Measurements from ENCODE around the gene ZMIZ2. TPM values are rescaled to one million over a fixed set of nuclear protein-coding genes. Genes with fewer than 3 reads are reported as not detected.

ZMIZ2 gene, protein sequence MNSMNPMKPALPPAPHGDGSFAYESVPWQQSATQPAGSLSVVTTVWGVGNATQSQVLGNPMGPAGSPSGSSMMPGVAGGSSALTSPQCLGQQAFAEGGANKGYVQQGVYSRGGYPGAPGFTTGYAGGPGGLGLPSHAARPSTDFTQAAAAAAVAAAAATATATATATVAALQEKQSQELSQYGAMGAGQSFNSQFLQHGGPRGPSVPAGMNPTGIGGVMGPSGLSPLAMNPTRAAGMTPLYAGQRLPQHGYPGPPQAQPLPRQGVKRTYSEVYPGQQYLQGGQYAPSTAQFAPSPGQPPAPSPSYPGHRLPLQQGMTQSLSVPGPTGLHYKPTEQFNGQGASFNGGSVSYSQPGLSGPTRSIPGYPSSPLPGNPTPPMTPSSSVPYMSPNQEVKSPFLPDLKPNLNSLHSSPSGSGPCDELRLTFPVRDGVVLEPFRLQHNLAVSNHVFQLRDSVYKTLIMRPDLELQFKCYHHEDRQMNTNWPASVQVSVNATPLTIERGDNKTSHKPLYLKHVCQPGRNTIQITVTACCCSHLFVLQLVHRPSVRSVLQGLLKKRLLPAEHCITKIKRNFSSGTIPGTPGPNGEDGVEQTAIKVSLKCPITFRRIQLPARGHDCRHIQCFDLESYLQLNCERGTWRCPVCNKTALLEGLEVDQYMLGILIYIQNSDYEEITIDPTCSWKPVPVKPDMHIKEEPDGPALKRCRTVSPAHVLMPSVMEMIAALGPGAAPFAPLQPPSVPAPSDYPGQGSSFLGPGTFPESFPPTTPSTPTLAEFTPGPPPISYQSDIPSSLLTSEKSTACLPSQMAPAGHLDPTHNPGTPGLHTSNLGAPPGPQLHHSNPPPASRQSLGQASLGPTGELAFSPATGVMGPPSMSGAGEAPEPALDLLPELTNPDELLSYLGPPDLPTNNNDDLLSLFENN
- total RNA-seq (2021; fragmentation: NEBNext Ultra II Directional; extraction: Animal tissue kit (Norgen Biotek cat#: 25700)) (66.4 and 72.2 TPM in 2 replicates), polyA plus RNA-seq (2011; rRNA removed) (24.4 and 41.4 TPM in 2 replicates), polyA minus RNA-seq (2011; rRNA and poly(A)+ RNA removed) (23.8 and 29.9 TPM in 2 replicates)
- polyA plus RNA-seq (2011; cell fraction: cytosol; rRNA removed): 18.6 TPM
- 219 TPM for polyA plus RNA-seq (2011; cell fraction: nucleus; rRNA removed)
- polyA plus RNA-seq (2012, experiment 1 of 2): 62.1 to 76.2 TPM (median 70.8 TPM) in 4 replicates
- polyA plus RNA-seq (2012, experiment 2 of 2): 43.3 TPM
- 46.2 TPM for polyA plus RNA-seq (2013, experiment 1 of 2)
- 40.9 TPM for polyA plus RNA-seq (2013, experiment 2 of 2)
- 23.3 TPM for polyA minus RNA-seq (2011; cell fraction: cytosol; rRNA and poly(A)+ RNA removed)
- polyA minus RNA-seq (2011; cell fraction: nucleus; rRNA and poly(A)+ RNA removed): 65.8 TPM
- long read RNA-seq, experiment 1, partial matches to known transcripts: 10 of 25 reads
- long read RNA-seq, experiment 1, other reads (novel, unspliced or antisense): 15 of 25 reads
- long read RNA-seq, experiment 2, partial matches to known transcripts: 0 of 3 reads
- long read RNA-seq, experiment 2, other reads (novel, unspliced or antisense): 3 of 3 reads

DNA sequence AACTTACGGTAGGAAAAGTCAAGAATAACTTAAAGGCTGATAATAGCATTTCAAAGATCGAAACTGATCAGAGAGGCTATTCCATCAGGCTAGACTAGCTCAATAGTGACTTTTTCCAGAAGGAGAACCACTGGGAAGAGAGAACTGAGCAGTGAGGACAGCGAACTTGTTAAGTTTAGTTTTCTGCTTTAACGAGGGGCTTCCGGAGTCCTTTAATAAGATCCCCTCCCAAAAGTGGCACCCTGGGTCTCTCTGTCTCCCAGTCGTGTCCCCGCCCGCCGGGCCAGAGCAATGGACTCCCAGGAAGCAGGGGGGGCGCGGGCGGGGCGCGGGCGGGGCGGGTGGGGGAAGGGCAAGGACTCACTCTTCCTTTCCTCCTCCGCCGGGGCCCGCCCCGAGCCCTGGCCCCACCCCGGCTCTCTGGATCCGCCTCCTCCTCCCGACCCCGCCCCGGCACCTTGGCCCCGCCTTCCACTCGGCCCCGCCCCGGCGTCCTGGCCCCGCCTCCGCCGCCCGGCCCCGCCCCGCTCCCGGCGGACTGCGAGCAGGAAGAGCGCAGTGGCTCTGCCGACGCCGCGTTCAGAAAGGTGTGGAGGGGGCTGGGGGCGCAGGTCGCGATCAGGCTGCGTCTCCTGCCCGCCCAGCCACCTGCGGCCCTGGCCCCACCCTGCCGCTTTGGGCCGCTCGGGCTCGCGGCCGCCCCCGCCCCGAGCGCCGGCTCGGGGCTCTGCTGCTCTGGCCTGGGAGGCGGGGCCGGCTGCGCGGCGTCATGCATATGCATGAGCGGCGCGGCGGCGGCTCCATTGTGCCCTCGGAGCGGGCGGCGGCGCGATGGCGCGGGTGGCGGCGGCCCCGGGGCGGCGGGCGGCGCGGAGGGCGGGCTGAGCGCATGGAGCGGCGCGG is at the start of gene ZMIZ2:
Gene ZMIZ2 (plus strand): TSS at position 803 of the 903 bp plus-strand sequence. CDS start 7,403 bp downstream, outside the sequence.
- H3K9me3 ChIP-seq (ENCODE audit: insufficient read depth in 2 of 2, low read depth in 1 of 2, low read length in 1 of 2): no peaks in the 10 kb centered on the region
- peaks cover 11 to 12% of the 10 kb centered on the region in 2 experiments for H4K20me1 ChIP-seq (replicated peaks in 1 of 2; ENCODE audit: control insufficient read depth in 1 of 2, insufficient read depth in 2 of 2, low read length in 2 of 2)
- H3K23ac ChIP-seq (ENCODE audit: insufficient read length): no peak within 1 kb of the TSS
- H3K18ac ChIP-seq (ENCODE audit: extremely low read depth, low read length): no peak within 1 kb of the TSS; the same call in 1 of the 2 replicates
- H3K79me1 ChIP-seq (ENCODE audit: low read depth, low read length): peaks cover 12% of the 10 kb centered on the region
- no peak within 1 kb of the TSS for H2BK12ac ChIP-seq (ENCODE audit: low read depth, low read length)
- no peak within 1 kb of the TSS; the same call in 1 of the 2 replicates for H2BK15ac ChIP-seq (ENCODE audit: low read length)
- H2AK5ac ChIP-seq (ENCODE audit: low read depth, low read length): peak within 1 kb of the TSS; percentile 10; the same call in 1 of the 2 replicates
- no peak within 1 kb of the TSS for H2BK120ac ChIP-seq (replicated peaks; ENCODE audit: low read depth, low read length)
- DNase-seq (ENCODE audit: low read depth in 1 of 2, low spot score in 2 of 2) (peak; percentile 38 to 98), FAIRE-seq (no peak)
- no peaks in the 10 kb centered on the region for H3K27me3 ChIP-seq (replicated peaks in 1 of 4; ENCODE audit: control insufficient read depth in 3 of 4, extremely low read depth in 1 of 4, insufficient read depth in 3 of 4, low read length in 3 of 4)
- peak within 1 kb of the TSS; percentile 83; the same call in 1 of the 2 replicates for H3K27ac ChIP-seq (ENCODE audit: low read depth, low read length)
- POLR2A ChIA-PET (ENCODE audit: partially characterized antibody): interaction anchor here (0.7 to 4.8 kb wide), 12 partner anchors 10 to 141 kb away, joined by 3 to 34 read pairs (median 7); partner anchors contain the start of genes H2AZ2, OGDH and PPIA
- H2AFZ ChIP-seq (ENCODE audit: low read length): peak within 1 kb of the TSS; percentile 74
- H4K8ac ChIP-seq (ENCODE audit: extremely low read depth, insufficient read depth, low read length): peak within 1 kb of the TSS; percentile 69; the same call in 1 of the 2 replicates
- no peak within 1 kb of the TSS for H3K4ac ChIP-seq (replicated peaks; ENCODE audit: insufficient read length, low read depth, low read length)
- no peak within 1 kb of the TSS; the same call in 1 of the 2 replicates for H2BK5ac ChIP-seq (ENCODE audit: low read depth, low read length)
- H4K5ac ChIP-seq (ENCODE audit: insufficient read length, low read depth, low read length): no peak within 1 kb of the TSS
- H3K36me3 ChIP-seq (ENCODE audit: control insufficient read depth in 2 of 4, insufficient read depth in 4 of 4, low read length in 3 of 4): 0 out of 8 replicates have a peak, but pooled peaks cover 0 to 5% (median 0%) of the 10 kb centered on the region in 4 experiments
- peaks cover 7% of the 10 kb centered on the region for H3K23me2 ChIP-seq (ENCODE audit: low read depth, low read length)
- peak within 1 kb of the TSS; percentile 76 to 95 (median 82) for H3K9ac ChIP-seq (replicated peaks in 1 of 4; ENCODE audit: extremely low read depth in 1 of 4, low read depth in 3 of 4, low read length in 3 of 4)
- peak within 1 kb of the TSS; percentile 84 for H3K56ac ChIP-seq (replicated peaks; ENCODE audit: insufficient read length, low read depth, low read length)
- H3K79me2 ChIP-seq (ENCODE audit: control insufficient read depth in 1 of 2, insufficient read depth in 2 of 2, low read length in 2 of 2): peaks cover 8 to 41% of the 10 kb centered on the region in 2 experiments
- H3K4me1 ChIP-seq (replicated peaks in 1 of 4; ENCODE audit: control insufficient read depth in 3 of 4, insufficient read depth in 4 of 4, low read length in 3 of 4): peaks cover 0 to 26% (median 11%) of the 10 kb centered on the region in 4 experiments; a peak in 6 of 7 replicates
- CTCF ChIA-PET (ENCODE audit: partially characterized antibody): interaction anchor here (1.1 to 1.6 kb wide), 2 partner anchors 10 to 18 kb away, joined by 3 to 6 read pairs; no protein-coding TSS in a partner anchor
- no peak within 1 kb of the TSS for H4K91ac ChIP-seq (replicated peaks; ENCODE audit: insufficient read length, low read length)
- 12% methylated on average over 11 of the region's 92 CpGs; no CpG with 5 or more reads in 1 of the 2 experiments for WGBS, 2 experiments (ENCODE audit: extremely low coverage in 1 of 2, insufficient coverage in 1 of 2, insufficient read length in 1 of 2, insufficient replicate concordance in 2 of 2, low coverage in 1 of 2, low lambda C conversion rate in 2 of 2, missing lambda C conversion rate in 1 of 2)
- H3K14ac ChIP-seq (ENCODE audit: insufficient read length): no peak within 1 kb of the TSS
- peak within 1 kb of the TSS; percentile 63 to 98 (median 91) for H3K4me3 ChIP-seq (ENCODE audit: extremely low read depth in 1 of 4, insufficient read depth in 2 of 4, low read depth in 3 of 4, low read length in 4 of 4)
- peak within 1 kb of the TSS; percentile 98 to 99 for H3K4me2 ChIP-seq (ENCODE audit: insufficient read depth in 1 of 2, low read depth in 2 of 2, low read length in 2 of 2)
- H2BK20ac ChIP-seq (ENCODE audit: low read length): no peak within 1 kb of the TSS
- no peak for TF ChIP-seq SIRT6 (IDR thresholded peaks at IDR 0.05; ENCODE audit: low read length)
- no peak for TF ChIP-seq CHD1 (IDR thresholded peaks at IDR 0.05; ENCODE audit: low read depth, low read length)
- peak; percentile 72 for TF ChIP-seq POU5F1 (IDR thresholded peaks at IDR 0.05; ENCODE audit: low read depth, low read length)
- TF ChIP-seq SP2 (IDR thresholded peaks at IDR 0.05; ENCODE audit: low read length): no peak

Data from H1 (cell line).